Duodenal mucosa (tissue), 2 donors: ENCODE results near the gene NDUFB11.

Experiments
- H3K27ac ChIP-seq: one replicate; pipeline ENCODE4 v1.7.0; 2013; ENCODE audit warnings: low read depth, low read length
- H3K27me3 ChIP-seq, 2 donors: one replicate each; pipeline ENCODE4 v1.7.0; 2013; ENCODE audit warnings: low read length in 2 of 2, control low read depth in 1 of 2; ENCODE audit not compliant: insufficient read depth in 2 of 2, control insufficient read depth in 1 of 2
- H3K36me3 ChIP-seq, 2 donors: one replicate each; pipeline ENCODE4 v1.7.0; 2013; ENCODE audit warnings: low read length in 2 of 2, control low read depth in 1 of 2; ENCODE audit not compliant: insufficient read depth in 2 of 2, control insufficient read depth in 1 of 2
- H3K4me1 ChIP-seq, 2 donors: one replicate each; pipeline ENCODE4 v1.7.0; 2013; ENCODE audit warnings: low read length in 2 of 2, control low read depth in 1 of 2; ENCODE audit not compliant: insufficient read depth in 2 of 2, control insufficient read depth in 1 of 2
- H3K4me3 ChIP-seq, 2 donors: one replicate each; pipeline ENCODE4 v1.7.0; 2013; ENCODE audit warnings: low read length in 2 of 2, low read depth in 1 of 2
- H3K9ac ChIP-seq, 2 donors: one replicate each; pipeline ENCODE4 v1.7.0; 2013; ENCODE audit warnings: low read length in 2 of 2, low read depth in 1 of 2
- H3K9me3 ChIP-seq, 2 donors: one replicate each; pipeline ENCODE4 v1.7.0; 2013; ENCODE audit warnings: low read length in 2 of 2, control low read depth in 1 of 2; ENCODE audit not compliant: control insufficient read depth in 1 of 2

Gene NDUFB11

GRCh38 chrX:47174846-47175587 is 30.5 kb upstream of the NDUFB11 start:
- H3K27me3 ChIP-seq = no peaks in the 10 kb centered on the region
- H3K4me3 ChIP-seq = no peak overlapping the region
- peaks cover 23 to 68% of the 10 kb centered on the region in 2 donors for H3K36me3 ChIP-seq
- H3K9me3 ChIP-seq = no peaks in the 10 kb centered on the region
- no peaks in the 10 kb centered on the region for H3K4me1 ChIP-seq
- H3K27ac ChIP-seq = no peak overlapping the region
- H3K9ac ChIP-seq = no peak overlapping the region

GRCh38 chrX:47174376-47174775 is 29.9 kb upstream of the NDUFB11 start:
- Histone ChIP-seq H3K27me3 (no peaks in the 10 kb centered on the region), H3K9me3 (no peaks in the 10 kb centered on the region), H3K4me1 (no peaks in the 10 kb centered on the region), H3K36me3 (peaks cover 25 to 69% of the 10 kb centered on the region in 2 donors), H3K27ac (no peak overlapping the region), H3K4me3 (no peak overlapping the region), H3K9ac (no peak overlapping the region)

GRCh38 chrX:47172971-47173792 is 28.7 kb upstream of the NDUFB11 start:
- no peaks in the 10 kb centered on the region for H3K9me3 ChIP-seq
- H3K27ac ChIP-seq = no peak overlapping the region
- no peaks in the 10 kb centered on the region for H3K4me1 ChIP-seq
- no peak overlapping the region for H3K4me3 ChIP-seq
- H3K9ac ChIP-seq = no peak overlapping the region
- H3K27me3 ChIP-seq = no peaks in the 10 kb centered on the region
- H3K36me3 ChIP-seq = peaks cover 26 to 68% of the 10 kb centered on the region in 2 donors

GRCh38 chrX:47172549-47172948 is 28.0 kb upstream of the NDUFB11 start:
- Histone ChIP-seq H3K36me3 (peaks cover 26 to 62% of the 10 kb centered on the region in 2 donors), H3K4me1 (no peaks in the 10 kb centered on the region), H3K9ac (no peak overlapping the region), H3K4me3 (no peak overlapping the region), H3K9me3 (no peaks in the 10 kb centered on the region), H3K27me3 (no peaks in the 10 kb centered on the region), H3K27ac (no peak overlapping the region)

- Histone ChIP-seq H3K36me3 (peaks cover 26 to 56% of the 10 kb centered on the region in 2 donors), H3K9me3 (no peaks in the 10 kb centered on the region), H3K4me1 (no peaks in the 10 kb centered on the region), H3K4me3 (no peak overlapping the region), H3K9ac (no peak overlapping the region), H3K27me3 (no peaks in the 10 kb centered on the region), H3K27ac (no peak overlapping the region)
Measured at GRCh38 chrX:47171996-47172395, 27.5 kb upstream of the NDUFB11 start.

- no peak overlapping the region for H3K27ac ChIP-seq
- peaks cover 26 to 48% of the 10 kb centered on the region in 2 donors for H3K36me3 ChIP-seq
- no peaks in the 10 kb centered on the region for H3K27me3 ChIP-seq
- H3K4me3 ChIP-seq = no peak overlapping the region
- H3K4me1 ChIP-seq = no peaks in the 10 kb centered on the region
- no peak overlapping the region for H3K9ac ChIP-seq
- no peaks in the 10 kb centered on the region for H3K9me3 ChIP-seq
Measured at GRCh38 chrX:47170861-47171692, 26.6 kb upstream of the NDUFB11 start.

GRCh38 chrX:47169726-47170515 is 25.4 kb upstream of the NDUFB11 start:
- Histone ChIP-seq H3K9me3 (no peaks in the 10 kb centered on the region), H3K9ac (no peak overlapping the region), H3K27ac (no peak overlapping the region), H3K4me3 (no peak overlapping the region), H3K27me3 (no peaks in the 10 kb centered on the region), H3K36me3 (peaks cover 18 to 48% of the 10 kb centered on the region in 2 donors), H3K4me1 (no peaks in the 10 kb centered on the region)

GRCh38 chrX:47169273-47169672 is 24.8 kb upstream of the NDUFB11 start:
- Histone ChIP-seq H3K27me3 (no peaks in the 10 kb centered on the region), H3K9me3 (no peaks in the 10 kb centered on the region), H3K36me3 (peaks cover 18 to 51% of the 10 kb centered on the region in 2 donors), H3K27ac (no peak overlapping the region), H3K4me3 (no peak overlapping the region), H3K4me1 (no peaks in the 10 kb centered on the region), H3K9ac (no peak overlapping the region)

GRCh38 chrX:47168495-47169073 is 24.1 kb upstream of the NDUFB11 start:
- no peak overlapping the region for H3K4me3 ChIP-seq
- H3K4me1 ChIP-seq = no peaks in the 10 kb centered on the region
- H3K36me3 ChIP-seq = peaks cover 18 to 47% of the 10 kb centered on the region in 2 donors
- H3K9ac ChIP-seq = no peak overlapping the region
- no peaks in the 10 kb centered on the region for H3K9me3 ChIP-seq
- H3K27ac ChIP-seq = no peak overlapping the region
- no peaks in the 10 kb centered on the region for H3K27me3 ChIP-seq
